ENCODE data around the gene DISC1. TPM values are rescaled to one million over a fixed set of nuclear protein-coding genes. Genes with fewer than 3 reads are reported as not detected.
A peak's percentile ranks its signal among the peaks of the same experiment; 100 is the strongest.
"Not testable (repeated sequence)": the region's sequence is repeated elsewhere in the genome, so short reads cannot be mapped to it uniquely, and the experiment has no call there.

Gene DISC1
- total and polyA plus RNA-seq, 11 donors: 0.76 to 12.8 (median 4.3) TPM

- Histone ChIP-seq H3K4me3 (no peak overlapping the region), H3K36me3 (no peaks in the 10 kb centered on the region), H3K27ac (no peak overlapping the region), H3K9me3 (no peaks in the 10 kb centered on the region), H3K4me1 (peaks cover 0 to 4% (median 0%) of the 10 kb centered on the region in 12 donors), H3K27me3 (no peaks in the 10 kb centered on the region)
- intact Hi-C loops (cut with DNase I): loop anchor here in 1 of 10 donors (10.0 kb wide), 1 partner anchor 169 kb away; no protein-coding TSS in a partner anchor
- 52 to 67% (median 62%) methylated on average over 4 of the region's 4 CpGs for WGBS, 4 donors
- no peak for TF ChIP-seq POLR2A (IDR thresholded peaks at IDR 0.05)
- TF ChIP-seq, protein P1, sequence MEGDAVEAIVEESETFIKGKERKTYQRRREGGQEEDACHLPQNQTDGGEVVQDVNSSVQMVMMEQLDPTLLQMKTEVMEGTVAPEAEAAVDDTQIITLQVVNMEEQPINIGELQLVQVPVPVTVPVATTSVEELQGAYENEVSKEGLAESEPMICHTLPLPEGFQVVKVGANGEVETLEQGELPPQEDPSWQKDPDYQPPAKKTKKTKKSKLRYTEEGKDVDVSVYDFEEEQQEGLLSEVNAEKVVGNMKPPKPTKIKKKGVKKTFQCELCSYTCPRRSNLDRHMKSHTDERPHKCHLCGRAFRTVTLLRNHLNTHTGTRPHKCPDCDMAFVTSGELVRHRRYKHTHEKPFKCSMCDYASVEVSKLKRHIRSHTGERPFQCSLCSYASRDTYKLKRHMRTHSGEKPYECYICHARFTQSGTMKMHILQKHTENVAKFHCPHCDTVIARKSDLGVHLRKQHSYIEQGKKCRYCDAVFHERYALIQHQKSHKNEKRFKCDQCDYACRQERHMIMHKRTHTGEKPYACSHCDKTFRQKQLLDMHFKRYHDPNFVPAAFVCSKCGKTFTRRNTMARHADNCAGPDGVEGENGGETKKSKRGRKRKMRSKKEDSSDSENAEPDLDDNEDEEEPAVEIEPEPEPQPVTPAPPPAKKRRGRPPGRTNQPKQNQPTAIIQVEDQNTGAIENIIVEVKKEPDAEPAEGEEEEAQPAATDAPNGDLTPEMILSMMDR (IDR thresholded peaks at IDR 0.05): no peak
- DNase-seq: peak in 1 of 5 donors; percentile 39
- ATAC-seq: peak in 3 of 4 donors; percentile 16 to 74 (median 53)
These were observed 9.6 kb downstream of the DISC1 start for GRCh38 chr1:231636157-231636556.

DNA sequence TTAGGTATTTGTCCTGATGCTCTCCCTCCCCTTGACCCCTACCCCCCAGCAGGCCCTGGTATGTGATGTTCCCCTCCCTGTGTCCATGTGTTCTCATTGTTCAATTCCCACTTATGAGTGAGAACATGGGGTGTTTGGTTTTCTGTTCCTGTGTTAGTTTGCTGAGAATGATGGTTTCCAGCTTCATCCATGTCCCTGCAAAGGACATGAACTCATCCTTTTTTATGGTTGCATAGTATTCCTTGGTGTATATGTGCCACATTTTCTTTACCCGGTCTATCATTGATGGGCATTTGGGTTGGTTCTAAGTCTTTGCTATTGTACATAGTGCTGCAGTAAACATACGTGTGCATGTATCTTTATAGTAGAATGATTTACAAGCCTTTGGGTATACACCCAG is 10.3 kb downstream of the DISC1 start:
- H3K9me3 ChIP-seq, H3K36me3 ChIP-seq, DNase-seq, H3K4me1 ChIP-seq, H3K4me3 ChIP-seq, ATAC-seq, H3K27me3 ChIP-seq, H3K27ac ChIP-seq: not testable (repeated sequence)
- intact Hi-C loops (cut with DNase I): loop anchor here in 1 of 10 donors (10.0 kb wide), 1 partner anchor 168 kb away; no protein-coding TSS in a partner anchor
- WGBS, 4 donors: 92 to 100% (median 98%) methylated on average over 2 of the region's 2 CpGs

DNA sequence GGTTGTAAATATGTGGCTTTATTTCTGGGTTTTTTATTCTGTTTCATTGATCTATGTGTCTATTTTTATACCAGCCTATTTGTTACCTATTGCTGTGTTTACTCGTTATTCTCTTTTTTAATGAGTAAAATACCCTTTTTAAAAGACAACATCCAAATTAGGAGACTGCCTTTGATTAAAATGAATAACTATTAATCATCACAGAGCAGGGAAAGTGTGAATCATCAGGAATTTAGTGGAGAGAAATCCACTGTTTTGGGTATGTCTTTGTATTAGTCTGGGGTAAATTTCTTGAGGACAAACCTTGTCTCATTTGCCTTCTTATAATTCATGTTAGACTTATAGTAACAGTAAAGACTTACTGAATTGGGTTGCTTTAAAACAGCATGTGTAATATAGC is 12.1 kb downstream of the DISC1 start:
- no peaks in the 10 kb centered on the region for H3K27me3 ChIP-seq
- 92 to 98% (median 95%) methylated on average over 1 of the region's 1 CpG for WGBS, 4 donors
- peaks cover 0 to 18% (median 10%) of the 10 kb centered on the region in 12 donors for H3K4me1 ChIP-seq
- H3K36me3 ChIP-seq: no peaks in the 10 kb centered on the region
- no peaks in the 10 kb centered on the region for H3K9me3 ChIP-seq
- TF ChIP-seq POLR2A (IDR thresholded peaks at IDR 0.05): no peak
- TF ChIP-seq, protein P1 (IDR thresholded peaks at IDR 0.05): no peak
- intact Hi-C loops (cut with DNase I): loop anchor here in 1 of 10 donors (10.0 kb wide), 1 partner anchor 166 kb away; no protein-coding TSS in a partner anchor
- no peak overlapping the region for H3K27ac ChIP-seq
- H3K4me3 ChIP-seq: no peak overlapping the region
- ATAC-seq: no peak
- DNase-seq: no peak

- intact Hi-C loops (cut with DNase I): loop anchor here in 1 of 10 donors (10.0 kb wide), 1 partner anchor 165 kb away; no protein-coding TSS in a partner anchor
- no peak for ATAC-seq
- H3K4me1 ChIP-seq: peaks cover 0 to 24% (median 16%) of the 10 kb centered on the region in 12 donors
- H3K27ac ChIP-seq: no peak overlapping the region
- H3K36me3 ChIP-seq: no peaks in the 10 kb centered on the region
- TF ChIP-seq POLR2A (IDR thresholded peaks at IDR 0.05): no peak
- TF ChIP-seq, protein P1 (IDR thresholded peaks at IDR 0.05): no peak
- H3K27me3 ChIP-seq: no peaks in the 10 kb centered on the region
- DNase-seq: no peak
- H3K9me3 ChIP-seq: no peaks in the 10 kb centered on the region
- no peak overlapping the region for H3K4me3 ChIP-seq
- WGBS, 4 donors: 18 to 50% (median 37%) methylated on average over 1 of the region's 1 CpG
These were observed 13.2 kb downstream of the DISC1 start for GRCh38 chr1:231639819-231640218.

- DNase-seq; H3K27me3 ChIP-seq; H3K4me3 ChIP-seq; ATAC-seq; H3K9me3 ChIP-seq; intact Hi-C loops (cut with DNase I); H3K27ac ChIP-seq; H3K36me3 ChIP-seq: not testable (repeated sequence)
- WGBS, 4 donors: 82 to 89% (median 89%) methylated on average over 9 of the region's 9 CpGs
- H3K4me1 ChIP-seq: peaks cover 0 to 24% (median 16%) of the 10 kb centered on the region in 12 donors
These were observed 14.9 kb downstream of the DISC1 start for GRCh38 chr1:231641444-231641843.

DNA sequence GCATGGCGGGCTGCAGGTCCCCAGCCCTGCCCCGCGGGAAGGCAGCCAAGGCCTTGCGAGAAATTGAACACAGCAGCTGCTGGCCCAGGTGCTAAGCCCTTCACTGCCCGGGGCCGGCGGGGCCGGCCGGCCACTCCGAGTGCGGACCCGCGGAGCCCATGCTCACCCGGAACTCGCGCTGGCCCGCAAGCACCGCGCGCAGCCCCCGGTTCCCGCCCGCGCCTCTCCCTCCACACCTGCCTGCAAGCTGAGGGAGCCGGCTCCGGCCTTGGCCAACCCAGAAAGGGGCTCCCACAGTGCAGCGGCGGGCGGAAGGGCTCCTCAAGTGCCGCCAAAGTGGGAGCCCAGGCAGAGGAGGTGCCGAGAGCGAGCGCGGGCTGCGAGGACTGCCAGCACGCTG is 15.5 kb downstream of the DISC1 start:
- not testable (repeated sequence) for H3K36me3 ChIP-seq, ATAC-seq
- WGBS, 4 donors: 97 to 98% (median 97%) methylated on average over 27 to 36 of the region's 36 CpGs

More for the DNA sequence above, 15.5 kb downstream of the DISC1 start:
- Histone ChIP-seq H3K4me1 (peaks cover 0 to 24% (median 16%) of the 10 kb centered on the region in 12 donors), H3K9me3 (peaks cover 0 to 10% (median 0%) of the 10 kb centered on the region in 12 donors)
- H3K27me3 ChIP-seq; H3K4me3 ChIP-seq; DNase-seq; intact Hi-C loops (cut with DNase I); H3K27ac ChIP-seq: not testable (repeated sequence)
